Measurements from ENCODE around the gene MCTP1.

Gene MCTP1

GRCh38 chr5:94747371-94747770, 537.5 kb downstream of the MCTP1 start:
- DNase-seq: no peak

GRCh38 chr5:94746731-94747124, 538.2 kb downstream of the MCTP1 start:
- no peak for DNase-seq

- no peak for DNase-seq
Measured at GRCh38 chr5:94745786-94746730, 538.8 kb downstream of the MCTP1 start.

GRCh38 chr5:94744906-94745305, 540.0 kb downstream of the MCTP1 start:
- no peak for DNase-seq

- no peak for DNase-seq
Measured at GRCh38 chr5:94742852-94743251, 542.0 kb downstream of the MCTP1 start.

- DNase-seq: no peak
Measured at GRCh38 chr5:94740286-94740685, 544.6 kb downstream of the MCTP1 start.

- no peak for DNase-seq
Measured at GRCh38 chr5:94736498-94736897, 548.4 kb downstream of the MCTP1 start.

GRCh38 chr5:94731471-94731870, 553.4 kb downstream of the MCTP1 start:
- DNase-seq: no peak

GRCh38 chr5:94725142-94725541, 559.8 kb downstream of the MCTP1 start:
- no peak for DNase-seq

GRCh38 chr5:94715768-94716167, 569.1 kb downstream of the MCTP1 start:
- no peak for DNase-seq

- no peak for DNase-seq
Measured at GRCh38 chr5:94711785-94712184, 573.1 kb downstream of the MCTP1 start.

- no peak for DNase-seq
Measured at GRCh38 chr5:94709277-94709676, 575.6 kb downstream of the MCTP1 start.

- DNase-seq: no peak
Measured at GRCh38 chr5:94707359-94707758, 577.5 kb downstream of the MCTP1 start.

- DNase-seq: no peak
Measured at GRCh38 chr5:94705427-94705826, 579.5 kb downstream of the MCTP1 start.

- DNase-seq: no peak
Measured at GRCh38 chr5:94702729-94703128, 582.2 kb downstream of the MCTP1 start.

GRCh38 chr5:94700592-94700991, 584.3 kb downstream of the MCTP1 start:
- no peak for DNase-seq

- DNase-seq: no peak
Measured at GRCh38 chr5:94699562-94699961, 585.3 kb downstream of the MCTP1 start.

- no peak for DNase-seq
Measured at GRCh38 chr5:94698197-94698596, 586.7 kb downstream of the MCTP1 start.

GRCh38 chr5:94694671-94695070, 590.2 kb downstream of the MCTP1 start:
- DNase-seq: no peak

- no peak for DNase-seq
Measured at GRCh38 chr5:94693845-94694370, 591.0 kb downstream of the MCTP1 start.

GRCh38 chr5:94693043-94693822, 591.7 kb downstream of the MCTP1 start:
- DNase-seq: peak; percentile 54

- DNase-seq: peak; percentile 40
Measured at GRCh38 chr5:94692581-94692980, 592.3 kb downstream of the MCTP1 start.

- peak; percentile 91 for DNase-seq
Measured at GRCh38 chr5:94691949-94692348, 592.9 kb downstream of the MCTP1 start.

GRCh38 chr5:94691291-94691690, 593.6 kb downstream of the MCTP1 start:
- DNase-seq: no peak

All from NCI-H748 treated with DMSO at 0.1 percent for 48 hours (cell line).